GM12875 (cell line): ENCODE results near the gene RASAL2.

ENCODE experiments used
- H3K4me3 ChIP-seq: one replicate; pipeline ENCODE4 v1.5.1; 2011; ENCODE audit warnings: low read depth, low read length, control low read depth
- CTCF ChIP-seq: IDR thresholded peaks from 2 replicates; pipeline ENCODE4 v1.5.1; 2011; ENCODE audit warnings: low read depth, mild to moderate bottlenecking, control low read depth, inconsistent platforms, low read length, moderate library complexity, borderline replicate concordance; ENCODE audit not compliant: insufficient read depth

RASAL2 gene

DNA sequence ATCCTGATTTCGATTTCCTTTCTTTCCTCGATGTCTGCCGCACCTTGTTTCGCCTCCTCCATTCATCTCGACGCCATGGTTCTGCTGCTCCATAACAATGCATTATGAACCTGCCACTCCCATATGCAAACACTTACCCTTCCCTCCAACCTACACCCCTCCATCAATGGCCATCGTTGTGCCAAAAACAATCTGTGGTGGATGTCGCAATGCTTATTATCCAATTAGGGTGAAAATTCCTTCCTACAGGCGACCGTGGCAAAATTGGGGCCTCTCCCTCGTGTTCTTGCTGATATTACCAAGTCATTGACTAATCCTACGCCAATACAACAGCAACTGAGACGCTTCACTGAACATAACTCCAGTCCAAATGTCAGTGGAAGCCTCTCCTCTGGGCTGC lies 362.6 kb downstream of the RASAL2 start:
- TF ChIP-seq CTCF, result no peak
- H3K4me3 ChIP-seq, result no peak overlapping the region

- TF ChIP-seq CTCF, result no peak
- H3K4me3 ChIP-seq, result no peak overlapping the region
Measured at GRCh38 chr1:178457651-178458050, 363.7 kb downstream of the RASAL2 start.

GRCh38 chr1:178458203-178458602 lies 364.3 kb downstream of the RASAL2 start:
- no peak for TF ChIP-seq CTCF
- H3K4me3 ChIP-seq, result no peak overlapping the region

DNA sequence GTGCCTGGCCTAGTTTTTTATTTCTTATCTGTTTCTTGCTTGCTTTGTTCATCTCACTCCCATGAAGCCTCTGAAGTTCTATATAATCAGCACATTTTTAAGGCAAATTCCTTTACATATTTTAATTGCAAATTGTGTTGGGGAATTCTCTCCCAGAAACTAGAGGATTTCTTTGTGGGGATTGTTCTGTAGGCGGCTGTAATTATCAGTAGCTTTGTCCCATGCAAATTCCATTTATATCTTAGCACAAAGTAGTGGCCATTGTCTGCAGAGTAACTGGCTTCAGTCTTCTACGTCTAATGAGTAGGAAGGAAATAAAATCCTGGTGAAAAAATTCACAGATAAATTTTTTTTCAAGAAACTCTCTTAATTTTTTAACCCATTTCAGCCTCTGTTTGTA lies 367.2 kb downstream of the RASAL2 start:
- H3K4me3 ChIP-seq, result no peak overlapping the region

GRCh38 chr1:178461701-178462100 lies 367.8 kb downstream of the RASAL2 start:
- no peak for TF ChIP-seq CTCF
- no peak overlapping the region for H3K4me3 ChIP-seq

More for the DNA sequence above, 367.2 kb downstream of the RASAL2 start:
- no peak for TF ChIP-seq CTCF

GRCh38 chr1:178464141-178464540 lies 370.2 kb downstream of the RASAL2 start:
- TF ChIP-seq CTCF, result no peak
- no peak overlapping the region for H3K4me3 ChIP-seq

GRCh38 chr1:178464566-178464965 lies 370.7 kb downstream of the RASAL2 start:
- TF ChIP-seq CTCF, result no peak
- no peak overlapping the region for H3K4me3 ChIP-seq
